Upper lobe of right lung (tissue), 1 donor: ENCODE measurements around the gene SLCO3A1. TPM values are rescaled to one million over a fixed set of nuclear protein-coding genes. Genes with fewer than 3 reads are reported as not detected.

Source experiments
- ATAC-seq: fragments of 200-7000 bp; cut with Tn5 transposase; one replicate; pipeline ENCODE4 v1.9.1; 2020; ENCODE audit warnings: mild to moderate bottlenecking, moderate library complexity
- DNase-seq: peaks from one replicate; pipeline ENCODE4 v3.0.0-alpha.2; 2020
- H3K27ac ChIP-seq: fragments of 200-600 bp; one replicate; pipeline ENCODE4 v1.8.0; 2022
- H3K27me3 ChIP-seq: fragments of 200-600 bp; one replicate; pipeline ENCODE4 v1.8.0; 2022; ENCODE audit warnings: mild to moderate bottlenecking
- H3K36me3 ChIP-seq: fragments of 200-600 bp; one replicate; pipeline ENCODE4 v1.8.0; 2022
- H3K4me1 ChIP-seq: fragments of 200-600 bp; one replicate; pipeline ENCODE4 v1.8.0; 2022
- H3K4me3 ChIP-seq: fragments of 200-600 bp; one replicate; pipeline ENCODE4 v1.8.0; 2022; ENCODE audit warnings: mild to moderate bottlenecking
- H3K9me3 ChIP-seq: fragments of 200-600 bp; one replicate; pipeline ENCODE4 v1.8.0; 2022
- intact Hi-C: fragments of 100-400 bp; cut with DNase I; formaldehyde crosslinking; loops from one replicate; pipeline ENCODE4 v1.11.0; 2022
- total RNA-seq: library from RNA; stranded (reverse); fragmentation: NEBNext Ultra II Directional; extraction: Animal tissue kit (Norgen Biotek cat#: 25700); gene quantifications from one replicate; pipeline ENCODE4 v1.2.1, GENCODE V29; 2021
- TF ChIP-seq, protein P1 (sequence below): fragments of 200-600 bp; IDR thresholded peaks from one replicate; pipeline ENCODE4 v1.8.0; 2022; ENCODE audit warnings: antibody characterized with exemption
- donor health status: DM: no; HTN: yes; CAD: no; lungs with severe emphysema.

The SLCO3A1 gene
- total RNA-seq, 1 donor from 2014 or later, result 50.6 TPM

DNA sequence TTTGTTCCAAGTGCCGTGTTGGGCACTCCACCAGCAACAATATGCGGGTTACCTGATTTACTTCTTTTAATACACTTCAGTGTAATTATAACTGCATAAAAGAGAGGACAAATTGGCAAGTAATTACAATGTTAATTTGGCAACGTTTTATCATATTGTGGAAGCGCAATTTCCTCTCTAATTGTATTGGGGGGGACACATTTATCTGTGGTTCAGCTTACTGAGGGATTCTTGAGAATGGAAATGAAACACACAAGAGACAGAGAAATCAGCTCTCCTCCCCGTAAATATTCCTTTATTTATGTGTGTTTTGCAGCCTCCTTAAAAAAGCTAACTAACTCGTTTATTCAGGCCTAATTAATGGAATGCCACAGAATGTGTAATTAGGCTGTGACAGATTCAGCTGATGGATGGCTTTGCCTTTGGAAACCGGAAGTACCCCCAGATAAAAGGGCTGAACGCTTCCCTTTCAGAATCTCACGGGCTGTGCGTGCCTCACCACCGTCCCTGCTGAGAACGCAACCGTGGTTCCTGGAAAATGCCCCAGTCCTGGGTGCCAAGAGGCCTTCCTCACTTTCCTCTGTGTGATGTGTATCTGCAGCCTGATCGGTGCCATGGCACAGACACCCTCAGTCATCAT is 293.1 kb downstream of the SLCO3A1 start:
- intact Hi-C loops, result no loop called here
- Histone ChIP-seq H3K36me3 (peaks cover 33% of the 10 kb centered on the region), H3K4me1 (no peaks in the 10 kb centered on the region)

DNA sequence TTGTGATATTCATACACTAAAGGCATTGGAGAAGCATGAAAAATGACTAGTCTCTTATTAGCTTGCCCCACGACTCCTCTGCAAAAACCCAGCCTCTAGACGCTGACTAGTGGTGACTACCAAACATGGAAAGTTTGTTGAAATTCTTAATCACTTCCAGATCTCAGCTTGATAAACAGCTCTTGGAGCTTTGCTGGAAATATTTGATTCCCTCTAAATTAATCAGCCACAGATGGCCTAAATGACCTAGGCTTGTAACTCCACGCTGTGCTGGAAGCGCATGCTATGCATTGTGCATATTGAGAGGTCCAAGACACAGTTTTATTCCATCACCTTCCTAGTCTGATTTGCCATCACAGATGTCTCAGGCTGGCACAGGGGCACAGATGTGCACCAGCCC is 295.5 kb downstream of the SLCO3A1 start:
- Histone ChIP-seq H3K4me3 (no peak overlapping the region), H3K36me3 (peaks cover 47% of the 10 kb centered on the region), H3K27ac (no peak overlapping the region), H3K4me1 (no peaks in the 10 kb centered on the region), H3K9me3 (no peaks in the 10 kb centered on the region), H3K27me3 (no peaks in the 10 kb centered on the region)
- DNase-seq (no peak), ATAC-seq (no peak)
- intact Hi-C loops, result no loop called here
- TF ChIP-seq, protein P1, sequence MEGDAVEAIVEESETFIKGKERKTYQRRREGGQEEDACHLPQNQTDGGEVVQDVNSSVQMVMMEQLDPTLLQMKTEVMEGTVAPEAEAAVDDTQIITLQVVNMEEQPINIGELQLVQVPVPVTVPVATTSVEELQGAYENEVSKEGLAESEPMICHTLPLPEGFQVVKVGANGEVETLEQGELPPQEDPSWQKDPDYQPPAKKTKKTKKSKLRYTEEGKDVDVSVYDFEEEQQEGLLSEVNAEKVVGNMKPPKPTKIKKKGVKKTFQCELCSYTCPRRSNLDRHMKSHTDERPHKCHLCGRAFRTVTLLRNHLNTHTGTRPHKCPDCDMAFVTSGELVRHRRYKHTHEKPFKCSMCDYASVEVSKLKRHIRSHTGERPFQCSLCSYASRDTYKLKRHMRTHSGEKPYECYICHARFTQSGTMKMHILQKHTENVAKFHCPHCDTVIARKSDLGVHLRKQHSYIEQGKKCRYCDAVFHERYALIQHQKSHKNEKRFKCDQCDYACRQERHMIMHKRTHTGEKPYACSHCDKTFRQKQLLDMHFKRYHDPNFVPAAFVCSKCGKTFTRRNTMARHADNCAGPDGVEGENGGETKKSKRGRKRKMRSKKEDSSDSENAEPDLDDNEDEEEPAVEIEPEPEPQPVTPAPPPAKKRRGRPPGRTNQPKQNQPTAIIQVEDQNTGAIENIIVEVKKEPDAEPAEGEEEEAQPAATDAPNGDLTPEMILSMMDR, result no peak

More for the DNA sequence above, 293.1 kb downstream of the SLCO3A1 start:
- no peaks in the 10 kb centered on the region for H3K27me3 ChIP-seq
- DNase-seq (no peak), ATAC-seq (no peak)
- TF ChIP-seq, protein P1, result no peak
- H3K9me3 ChIP-seq, result no peaks in the 10 kb centered on the region
- no peak overlapping the region for H3K27ac ChIP-seq
- H3K4me3 ChIP-seq, result no peak overlapping the region

- intact Hi-C loops, result no loop called here
- no peaks in the 10 kb centered on the region for H3K4me1 ChIP-seq
- TF ChIP-seq, protein P1, result no peak
- DNase-seq (no peak), ATAC-seq (no peak)
- peaks cover 47% of the 10 kb centered on the region for H3K36me3 ChIP-seq
- no peak overlapping the region for H3K4me3 ChIP-seq
- H3K9me3 ChIP-seq, result no peaks in the 10 kb centered on the region
- H3K27me3 ChIP-seq, result no peaks in the 10 kb centered on the region
- H3K27ac ChIP-seq, result no peak overlapping the region
Observed at GRCh38 chr15:92149465-92149864, 296.0 kb downstream of the SLCO3A1 start.

DNA sequence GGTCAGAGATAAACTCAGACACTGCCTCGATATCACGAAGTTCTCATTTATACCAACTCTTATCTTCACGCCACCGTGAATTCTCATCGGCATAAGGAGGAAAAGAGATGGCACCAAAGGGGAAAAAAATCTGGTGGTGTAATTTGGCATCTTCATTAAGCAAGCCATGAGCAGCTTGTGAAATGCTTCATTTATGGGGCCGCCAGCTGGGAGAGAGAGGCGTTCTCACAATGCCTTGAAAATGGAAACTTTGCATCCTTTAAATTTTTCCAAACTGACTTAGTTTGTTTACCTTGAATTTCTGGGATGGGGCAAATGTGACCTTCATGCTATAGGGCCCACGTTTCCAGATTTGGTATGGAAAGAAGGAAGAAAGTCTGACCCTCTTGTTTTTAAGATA is 297.7 kb downstream of the SLCO3A1 start:
- intact Hi-C loops, result no loop called here
- Histone ChIP-seq H3K36me3 (peaks cover 55% of the 10 kb centered on the region), H3K27ac (no peak overlapping the region), H3K4me1 (no peaks in the 10 kb centered on the region), H3K27me3 (no peaks in the 10 kb centered on the region), H3K4me3 (no peak overlapping the region), H3K9me3 (no peaks in the 10 kb centered on the region)
- TF ChIP-seq, protein P1, result no peak
- DNase-seq (no peak), ATAC-seq (no peak)

DNA sequence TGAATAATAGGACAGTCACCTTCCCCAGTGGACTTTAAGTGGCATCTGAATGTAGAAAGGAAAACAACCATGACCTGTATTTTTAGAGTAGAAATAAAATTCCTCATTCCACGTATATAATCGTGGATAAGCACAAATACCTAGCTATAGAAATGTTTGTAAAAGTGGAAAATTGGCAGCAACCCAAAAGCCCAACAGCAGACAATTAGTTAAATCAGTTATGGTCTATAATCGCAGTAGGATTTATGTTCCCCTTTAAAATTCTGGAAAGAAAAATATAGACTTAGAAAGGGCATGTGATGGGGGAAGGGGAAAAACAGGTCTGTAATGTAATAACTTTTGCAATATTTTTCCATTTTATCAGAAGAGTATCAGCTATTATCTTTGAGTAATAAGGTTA is 298.2 kb downstream of the SLCO3A1 start:
- ATAC-seq, result no peak
- TF ChIP-seq, protein P1, result no peak
- DNase-seq, result no peak
- no peaks in the 10 kb centered on the region for H3K9me3 ChIP-seq
- no peak overlapping the region for H3K27ac ChIP-seq
- intact Hi-C loops, result no loop called here
- peaks cover 55% of the 10 kb centered on the region for H3K36me3 ChIP-seq
- no peak overlapping the region for H3K4me3 ChIP-seq
- no peaks in the 10 kb centered on the region for H3K4me1 ChIP-seq
- H3K27me3 ChIP-seq, result no peaks in the 10 kb centered on the region

GRCh38 chr15:92152983-92153382 is 299.5 kb downstream of the SLCO3A1 start:
- TF ChIP-seq, protein P1, result no peak
- intact Hi-C loops, result no loop called here

More at GRCh38 chr15:92152983-92153382, 299.5 kb downstream of the SLCO3A1 start:
- Histone ChIP-seq H3K4me1 (no peaks in the 10 kb centered on the region), H3K36me3 (peaks cover 61% of the 10 kb centered on the region), H3K27me3 (no peaks in the 10 kb centered on the region), H3K27ac (no peak overlapping the region), H3K4me3 (no peak overlapping the region), H3K9me3 (no peaks in the 10 kb centered on the region)
- DNase-seq (no peak), ATAC-seq (no peak)
